Measurements from ENCODE around the gene ABCA2. TPM values are rescaled to one million over a fixed set of nuclear protein-coding genes. Genes with fewer than 3 reads are reported as not detected.

Gene ABCA2
- total RNA-seq, 1 experiment from 2014 or later = 22.4 TPM

DNA sequence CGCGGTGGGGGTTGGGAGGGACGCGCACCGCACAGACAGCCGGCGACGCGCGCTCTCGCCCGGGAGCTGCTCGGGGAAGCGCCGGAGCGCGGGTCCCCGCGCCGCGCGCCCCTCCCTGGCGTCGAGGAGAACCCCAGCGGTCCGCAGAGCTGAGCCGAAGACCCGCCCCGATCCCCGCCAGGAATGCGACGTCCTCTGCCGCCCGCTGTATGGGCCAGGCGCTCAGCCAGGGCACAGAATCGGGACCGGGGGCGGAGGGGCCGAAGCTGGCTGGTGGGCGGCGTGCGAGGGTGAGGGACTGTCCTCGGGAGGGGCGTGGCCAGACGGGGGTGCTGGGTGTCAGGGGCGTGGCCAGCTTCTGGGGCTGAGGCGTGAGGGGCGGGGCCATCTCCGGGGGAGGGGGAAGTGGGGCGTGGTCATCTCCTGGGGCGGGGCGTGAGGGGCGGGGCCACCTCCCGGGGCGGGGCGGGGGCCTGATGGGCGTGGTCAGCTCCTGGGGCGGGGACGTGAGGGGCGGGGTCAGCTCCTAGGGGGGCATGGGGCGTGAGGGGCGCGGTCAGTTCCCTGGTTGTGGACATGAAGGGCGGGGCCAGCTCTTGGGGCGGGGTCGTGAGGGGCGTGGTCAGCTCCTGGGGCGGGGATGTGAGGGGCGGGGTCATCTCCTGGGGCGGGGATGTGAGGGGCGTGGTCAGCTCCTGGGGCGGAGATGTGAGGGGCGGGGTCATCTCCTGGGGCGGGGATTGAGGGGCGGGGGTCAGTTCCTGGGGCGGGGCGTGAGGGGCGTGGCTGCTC lies 49.8 kb downstream of the ABCA2 start:
- TF ChIP-seq, protein P1, sequence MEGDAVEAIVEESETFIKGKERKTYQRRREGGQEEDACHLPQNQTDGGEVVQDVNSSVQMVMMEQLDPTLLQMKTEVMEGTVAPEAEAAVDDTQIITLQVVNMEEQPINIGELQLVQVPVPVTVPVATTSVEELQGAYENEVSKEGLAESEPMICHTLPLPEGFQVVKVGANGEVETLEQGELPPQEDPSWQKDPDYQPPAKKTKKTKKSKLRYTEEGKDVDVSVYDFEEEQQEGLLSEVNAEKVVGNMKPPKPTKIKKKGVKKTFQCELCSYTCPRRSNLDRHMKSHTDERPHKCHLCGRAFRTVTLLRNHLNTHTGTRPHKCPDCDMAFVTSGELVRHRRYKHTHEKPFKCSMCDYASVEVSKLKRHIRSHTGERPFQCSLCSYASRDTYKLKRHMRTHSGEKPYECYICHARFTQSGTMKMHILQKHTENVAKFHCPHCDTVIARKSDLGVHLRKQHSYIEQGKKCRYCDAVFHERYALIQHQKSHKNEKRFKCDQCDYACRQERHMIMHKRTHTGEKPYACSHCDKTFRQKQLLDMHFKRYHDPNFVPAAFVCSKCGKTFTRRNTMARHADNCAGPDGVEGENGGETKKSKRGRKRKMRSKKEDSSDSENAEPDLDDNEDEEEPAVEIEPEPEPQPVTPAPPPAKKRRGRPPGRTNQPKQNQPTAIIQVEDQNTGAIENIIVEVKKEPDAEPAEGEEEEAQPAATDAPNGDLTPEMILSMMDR (conservative IDR thresholded peaks at IDR 0.05) = no peak
- Histone ChIP-seq H3K23me2 (ENCODE audit: insufficient read length, low read depth, low read length, poor library complexity, severe bottlenecking) (peaks cover 9% of the 10 kb centered on the region), H2BK20ac (ENCODE audit: low read depth, low read length, poor library complexity, severe bottlenecking) (no peak overlapping the region), H3K9ac (ENCODE audit: extremely low read depth, insufficient read length, low read length) (no peak overlapping the region), H3K9me3 (ENCODE audit: control insufficient read depth, low read depth, low read length) (no peaks in the 10 kb centered on the region), H3K56ac (ENCODE audit: insufficient read length, low read depth, low read length) (no peak overlapping the region), H4K20me1 (ENCODE audit: control insufficient read depth, insufficient read depth, insufficient read length) (no peaks in the 10 kb centered on the region), H3K23ac (ENCODE audit: insufficient read length, low read depth, low read length) (no peak overlapping the region), H2BK5ac (ENCODE audit: insufficient read length, low read length) (no peak overlapping the region), H2BK12ac (ENCODE audit: insufficient read length, low read depth, low read length) (no peak overlapping the region), H3K14ac (ENCODE audit: insufficient read depth, low read length) (peak overlapping the region; percentile 41; the same call in 1 of the 2 replicates), H3K4ac (ENCODE audit: low read depth, low read length) (no peak overlapping the region), H3K27ac (ENCODE audit: insufficient read length, low read depth, low read length) (no peak overlapping the region), H4K5ac (ENCODE audit: insufficient read length, low read depth, low read length) (no peak overlapping the region), H4K8ac (replicated peaks; ENCODE audit: insufficient read length, low read depth, low read length) (no peak overlapping the region), H3K4me1 (ENCODE audit: insufficient read depth, low read length) (no peaks in the 10 kb centered on the region; the same call in 1 of the 2 replicates), H3K4me2 (ENCODE audit: insufficient read depth, insufficient read length, low read length) (peak overlapping the region; percentile 59), H2BK120ac (ENCODE audit: low read depth, low read length, poor library complexity, severe bottlenecking) (no peak overlapping the region), H2AFZ (ENCODE audit: low read length) (no peak overlapping the region), H3K18ac (ENCODE audit: insufficient read length, low read depth, low read length) (peak overlapping the region; percentile 65), H3K79me1 (ENCODE audit: insufficient read depth, low read depth, low read length, poor library complexity, severe bottlenecking) (no peaks in the 10 kb centered on the region), H4K91ac (ENCODE audit: insufficient read length, low read depth, low read length) (no peak overlapping the region), H3K79me2 (ENCODE audit: insufficient read depth, low read length) (no peaks in the 10 kb centered on the region), H2BK15ac (ENCODE audit: low read depth, low read length) (no peak overlapping the region), H3T11ph (ENCODE audit: low read length) (no peak overlapping the region), H2AK5ac (ENCODE audit: insufficient read length, low read length) (no peak overlapping the region), H3K27me3 (ENCODE audit: insufficient read depth, low read length) (no peaks in the 10 kb centered on the region)
- no peaks in the 10 kb centered on the region for H3K9me3 Mint-ChIP-seq
- WGBS (ENCODE audit: extremely low coverage, insufficient read length, low lambda C conversion rate) = no CpG with 5 or more reads among the region's 78 CpGs
- H3K4me3 Mint-ChIP-seq = peak overlapping the region; percentile 54 to 78
- H3K36me3 Mint-ChIP-seq (ENCODE audit: insufficient read depth in 1 of 3, low read depth in 3 of 3) = peaks cover 0 to 3% (median 0%) of the 10 kb centered on the region in 3 experiments; a peak in 1 of 7 replicates
- H3K27me3 Mint-ChIP-seq (ENCODE audit: low read depth) = peaks cover 7% of the 10 kb centered on the region
- peak; percentile 94 for DNase-seq
- H3K27ac Mint-ChIP-seq = no peak overlapping the region
- H3K4me1 Mint-ChIP-seq = peaks cover 2 to 16% of the 10 kb centered on the region in 2 experiments

All from H9 (cell line).